ENCODE data around the gene C17orf114.

DNA sequence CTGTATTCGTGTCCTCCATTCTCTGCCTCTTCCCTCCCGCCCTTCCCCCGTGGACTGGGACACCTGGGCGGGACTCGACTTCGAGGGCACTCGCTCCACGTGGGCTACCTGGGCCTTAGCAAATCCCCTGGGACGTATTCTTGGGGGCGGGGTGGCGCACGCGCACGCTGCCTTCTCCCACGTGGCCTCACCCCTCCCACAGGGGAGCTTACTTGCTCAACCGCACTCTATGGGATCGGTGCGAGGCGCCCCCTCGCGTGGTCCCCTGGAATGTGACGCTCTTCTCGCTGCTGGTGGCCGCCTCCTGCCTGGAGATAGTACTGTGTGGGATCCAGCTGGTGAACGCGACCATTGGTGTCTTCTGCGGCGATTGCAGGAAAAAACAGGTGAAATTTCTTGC is 19.5 kb downstream of the C17orf114 start:
- TF ChIP-seq, protein P1, sequence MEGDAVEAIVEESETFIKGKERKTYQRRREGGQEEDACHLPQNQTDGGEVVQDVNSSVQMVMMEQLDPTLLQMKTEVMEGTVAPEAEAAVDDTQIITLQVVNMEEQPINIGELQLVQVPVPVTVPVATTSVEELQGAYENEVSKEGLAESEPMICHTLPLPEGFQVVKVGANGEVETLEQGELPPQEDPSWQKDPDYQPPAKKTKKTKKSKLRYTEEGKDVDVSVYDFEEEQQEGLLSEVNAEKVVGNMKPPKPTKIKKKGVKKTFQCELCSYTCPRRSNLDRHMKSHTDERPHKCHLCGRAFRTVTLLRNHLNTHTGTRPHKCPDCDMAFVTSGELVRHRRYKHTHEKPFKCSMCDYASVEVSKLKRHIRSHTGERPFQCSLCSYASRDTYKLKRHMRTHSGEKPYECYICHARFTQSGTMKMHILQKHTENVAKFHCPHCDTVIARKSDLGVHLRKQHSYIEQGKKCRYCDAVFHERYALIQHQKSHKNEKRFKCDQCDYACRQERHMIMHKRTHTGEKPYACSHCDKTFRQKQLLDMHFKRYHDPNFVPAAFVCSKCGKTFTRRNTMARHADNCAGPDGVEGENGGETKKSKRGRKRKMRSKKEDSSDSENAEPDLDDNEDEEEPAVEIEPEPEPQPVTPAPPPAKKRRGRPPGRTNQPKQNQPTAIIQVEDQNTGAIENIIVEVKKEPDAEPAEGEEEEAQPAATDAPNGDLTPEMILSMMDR (IDR thresholded peaks at IDR 0.05): no peak
- TF ChIP-seq POLR2A (IDR thresholded peaks at IDR 0.05): no peak
